GM15510 (cell line): Measurements from ENCODE around the gene NME8.

Experiments used
- POLR2A ChIP-seq: IDR thresholded peaks from 3 replicates; pipeline ENCODE4 v1.6.1; 2011; ENCODE audit warnings: borderline replicate concordance; ENCODE audit not compliant: insufficient read length; ENCODE audit errors: extremely low read depth

Gene NME8

DNA sequence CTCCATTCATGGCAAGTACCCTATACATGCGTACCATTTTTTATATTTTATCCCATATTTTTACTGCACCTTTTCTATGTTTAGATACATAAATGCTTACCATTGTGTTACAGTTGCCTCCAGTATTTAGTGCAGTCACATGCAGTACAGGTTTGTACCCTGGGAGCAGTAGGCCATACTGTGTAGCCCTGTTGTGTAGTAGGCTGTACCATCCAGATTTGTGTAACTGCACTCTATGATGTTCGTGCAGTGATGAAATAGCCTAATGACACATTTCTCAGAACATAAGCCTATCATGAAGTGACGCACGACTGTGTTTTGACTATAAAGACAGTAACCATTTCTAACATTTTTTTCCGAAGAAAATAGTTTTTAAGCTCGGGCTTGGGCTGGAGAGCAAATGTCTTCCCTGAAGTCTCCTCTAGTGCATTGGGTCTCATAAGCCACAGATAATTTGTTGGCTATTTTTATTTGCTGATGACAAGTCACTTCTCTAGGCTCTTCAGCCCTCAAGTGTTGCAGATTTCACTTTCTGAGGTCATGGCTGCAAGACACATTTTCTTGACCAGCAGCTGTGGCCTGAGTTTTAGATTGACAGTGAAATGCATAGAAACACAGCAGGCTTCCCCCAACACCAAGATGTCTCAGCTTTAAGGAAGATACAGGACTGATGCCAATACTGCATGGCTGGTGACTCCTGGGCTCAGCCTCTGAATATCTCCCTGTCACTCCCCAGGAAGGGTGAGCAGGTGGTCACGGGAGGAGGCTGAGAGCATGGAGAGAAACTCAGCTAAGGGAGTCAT, 98.9 kb downstream of the NME8 start:
- TF ChIP-seq POLR2A, result no peak

DNA sequence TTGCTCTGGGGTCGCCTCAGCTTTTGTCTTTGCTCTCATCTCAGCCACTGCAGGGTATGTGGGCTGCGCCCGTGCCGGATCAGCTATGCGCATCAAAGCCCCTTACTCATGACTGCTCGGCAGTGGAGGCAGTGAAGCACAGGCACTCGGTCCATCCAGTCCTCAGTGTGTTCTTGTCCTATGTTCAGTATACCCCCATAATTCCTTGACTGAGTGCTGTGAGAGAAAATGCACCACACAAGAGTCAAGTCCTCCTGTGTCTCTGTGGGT, 99.5 kb downstream of the NME8 start:
- no peak for TF ChIP-seq POLR2A
